Epithelial cell of proximal tubule (primary cell): ENCODE data around the gene TCERG1. TPM values are rescaled to one million over a fixed set of nuclear protein-coding genes. Genes with fewer than 3 reads are reported as not detected.

ENCODE experiments used
- DNase-seq: peaks from one replicate; pipeline ENCODE4 v3.0.0-alpha.2; 2011; ENCODE audit warnings: low read depth
- H3K4me3 ChIP-seq: 2 replicates; pipeline ENCODE4 v1.5.1; 2011; ENCODE audit warnings: low read depth, mild to moderate bottlenecking, low read length
- total RNA-seq: library from RNA; depleted of rRNA; stranded (reverse); fragments of >200 nt; gene quantifications from 2 replicates; pipeline ENCODE4 v1.2.3, GENCODE V29; 2015
- TF ChIP-seq, protein P1 (sequence below): conservative IDR thresholded peaks from 2 replicates; pipeline ENCODE4 v1.5.1; 2012; ENCODE audit warnings: low read depth, mild to moderate bottlenecking, low read length

The TCERG1 gene
- total RNA-seq, 1 donor from 2014 or later: 43.7 TPM

DNA sequence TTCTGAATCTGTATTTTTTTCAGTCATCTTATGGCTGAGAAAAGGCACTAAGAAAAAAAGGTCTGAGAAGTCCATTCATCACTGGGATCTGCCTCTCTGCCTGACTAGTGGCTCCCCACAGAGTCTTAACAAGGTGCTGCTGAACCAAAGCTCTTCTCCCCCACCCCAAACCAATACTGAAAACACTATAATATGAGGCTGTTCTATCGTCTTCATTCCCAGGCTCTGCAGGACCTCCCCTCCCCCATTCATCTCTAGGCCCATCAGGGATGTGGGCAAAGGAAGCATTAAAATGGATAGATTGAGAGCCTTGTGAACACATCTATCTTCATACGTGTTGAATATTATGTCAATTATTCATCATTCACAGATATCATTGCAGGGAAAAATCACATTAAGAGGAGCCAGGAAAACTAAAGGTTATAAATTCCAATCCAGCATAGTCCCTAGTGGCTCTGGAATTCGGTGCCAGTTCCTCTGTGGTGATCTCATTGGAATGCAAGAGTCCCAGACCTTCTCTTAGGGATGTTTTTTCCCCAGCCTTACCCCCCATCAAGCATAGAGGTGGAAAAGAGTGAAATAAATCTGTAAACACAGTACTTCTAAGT lies 113.2 kb downstream of the TCERG1 start:
- no peak for DNase-seq
- TF ChIP-seq, protein P1, sequence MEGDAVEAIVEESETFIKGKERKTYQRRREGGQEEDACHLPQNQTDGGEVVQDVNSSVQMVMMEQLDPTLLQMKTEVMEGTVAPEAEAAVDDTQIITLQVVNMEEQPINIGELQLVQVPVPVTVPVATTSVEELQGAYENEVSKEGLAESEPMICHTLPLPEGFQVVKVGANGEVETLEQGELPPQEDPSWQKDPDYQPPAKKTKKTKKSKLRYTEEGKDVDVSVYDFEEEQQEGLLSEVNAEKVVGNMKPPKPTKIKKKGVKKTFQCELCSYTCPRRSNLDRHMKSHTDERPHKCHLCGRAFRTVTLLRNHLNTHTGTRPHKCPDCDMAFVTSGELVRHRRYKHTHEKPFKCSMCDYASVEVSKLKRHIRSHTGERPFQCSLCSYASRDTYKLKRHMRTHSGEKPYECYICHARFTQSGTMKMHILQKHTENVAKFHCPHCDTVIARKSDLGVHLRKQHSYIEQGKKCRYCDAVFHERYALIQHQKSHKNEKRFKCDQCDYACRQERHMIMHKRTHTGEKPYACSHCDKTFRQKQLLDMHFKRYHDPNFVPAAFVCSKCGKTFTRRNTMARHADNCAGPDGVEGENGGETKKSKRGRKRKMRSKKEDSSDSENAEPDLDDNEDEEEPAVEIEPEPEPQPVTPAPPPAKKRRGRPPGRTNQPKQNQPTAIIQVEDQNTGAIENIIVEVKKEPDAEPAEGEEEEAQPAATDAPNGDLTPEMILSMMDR: no peak
- no peak overlapping the region for H3K4me3 ChIP-seq

Other genes with a start within 250 kb of the TCERG1 start
- gene RBM27, start 243.7 kb upstream of the TCERG1 start, total RNA-seq: 16.5 and 17.4 TPM in 2 replicates
- 0.07 TPM in 1 of 2 replicates, not detected in the other for gene POU4F3, start 108.5 kb upstream of the TCERG1 start, total RNA-seq
- gene GPR151, start 68.9 kb downstream of the TCERG1 start, total RNA-seq: not detected in 2 replicates